UCSD-AML1 (cell line): ENCODE measurements around the gene GATA5.

Experiments
- DNase-seq: peaks from one replicate; lab custom pipeline; 2025; ENCODE audit not compliant: unreplicated experiment; lab: John Stamatoyannopoulos, UW

Gene GATA5

GRCh38 chr20:62418709-62419487 is 56.9 kb downstream of the GATA5 start:
- no peak for DNase-seq

DNA sequence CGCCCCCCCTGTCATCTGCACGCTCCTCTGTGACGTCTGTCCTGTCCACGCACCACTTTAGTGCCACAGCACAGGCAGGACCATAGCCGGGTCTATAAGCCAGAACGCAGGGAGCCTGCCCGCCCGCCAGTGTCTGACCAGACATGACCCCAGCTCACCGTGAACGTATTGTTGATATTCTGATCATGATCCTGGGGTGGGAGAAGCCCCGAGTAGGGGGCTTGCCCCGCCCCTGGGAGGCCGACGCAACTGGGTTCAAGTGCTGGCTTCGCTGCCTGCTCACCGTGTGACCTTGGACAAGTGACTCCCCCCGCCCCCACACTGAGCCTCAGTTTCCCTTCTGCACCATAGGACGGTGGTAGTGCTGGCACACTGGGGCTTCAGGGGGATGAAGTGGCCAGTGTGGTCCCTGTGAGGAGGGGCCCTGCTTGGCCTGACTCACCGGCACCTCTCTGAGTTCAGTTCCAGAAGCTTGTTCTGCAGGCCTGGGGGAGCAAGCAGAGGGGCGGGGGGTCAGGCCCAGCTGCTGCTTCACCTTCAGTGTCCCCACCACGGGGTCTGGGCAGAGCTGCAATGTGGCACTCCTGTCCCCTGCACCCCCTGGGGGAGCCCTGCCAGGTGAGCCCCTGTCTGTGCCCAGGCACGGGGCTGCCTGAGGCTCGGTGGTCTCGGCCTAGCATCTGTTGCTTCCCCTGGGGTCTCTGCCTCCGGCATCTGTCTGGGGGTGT is 57.6 kb downstream of the GATA5 start:
- no peak for DNase-seq

- no peak for DNase-seq
Measured at GRCh38 chr20:62416651-62417637, 58.9 kb downstream of the GATA5 start.

GRCh38 chr20:62415354-62416111 is 60.3 kb downstream of the GATA5 start:
- DNase-seq: no peak

GRCh38 chr20:62413896-62414481 is 61.8 kb downstream of the GATA5 start:
- DNase-seq: no peak
